Panc1 (cell line): ENCODE measurements around the gene MTRF1L.

ENCODE experiments used
- CTCF ChIP-seq: fragments of 450-650 bp; IDR thresholded peaks from 2 replicates; pipeline ENCODE4 v1.5.1; 2017; ENCODE audit warnings: mild to moderate bottlenecking
- POLR2AphosphoS5 ChIP-seq: IDR thresholded peaks from 2 replicates; pipeline ENCODE4 v1.6.1; 2012; ENCODE audit warnings: mild to moderate bottlenecking, low read depth, low read length, moderate library complexity
- REST ChIP-seq, 2 experiments: IDR thresholded peaks; 2 replicates each; pipeline ENCODE4 v1.6.1; 2011 to 2012; ENCODE audit warnings: low read depth in 2 of 2, control low read depth in 1 of 2, low read length in 1 of 2, mild to moderate bottlenecking in 1 of 2, moderate library complexity in 1 of 2; ENCODE audit not compliant: insufficient read depth in 1 of 2
- SIN3A ChIP-seq: IDR thresholded peaks from 2 replicates; pipeline ENCODE4 v1.6.1; 2012; ENCODE audit warnings: low read depth, mild to moderate bottlenecking, low read length, moderate library complexity, borderline replicate concordance; ENCODE audit not compliant: insufficient read depth

DNA sequence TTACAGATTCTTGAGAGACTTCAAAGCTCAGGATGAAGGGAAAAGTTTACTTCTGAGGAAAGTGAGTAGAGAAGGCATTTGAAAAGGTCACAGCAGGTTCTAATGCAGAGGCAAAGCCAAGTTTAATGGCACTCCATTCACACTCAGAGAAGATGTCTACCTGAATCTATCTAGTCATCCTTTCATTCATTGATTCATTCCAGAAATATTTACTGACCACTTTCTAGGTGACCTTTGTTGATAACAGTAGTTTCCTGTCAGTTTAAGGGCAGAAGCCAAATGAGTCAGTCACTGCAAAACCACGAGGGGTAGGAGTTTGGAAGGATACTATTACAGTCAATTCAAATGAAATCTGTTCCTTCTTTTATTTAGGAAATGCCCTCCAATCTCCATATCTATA lies 50.5 kb downstream of the MTRF1L start:
- TF ChIP-seq CTCF: no peak
- TF ChIP-seq REST (IDR thresholded peaks at IDR 0.05; ENCODE audit: insufficient read depth in 1 of 2, low read depth in 2 of 2, low read length in 1 of 2): no peak
- TF ChIP-seq POLR2AphosphoS5: no peak
- no peak for TF ChIP-seq SIN3A
